Pulmonary artery endothelial cell (primary cell): ENCODE data around the gene NFIX. TPM values are rescaled to one million over a fixed set of nuclear protein-coding genes. Genes with fewer than 3 reads are reported as not detected.

Experiments used
- DNase-seq: peaks from one replicate; pipeline ENCODE4 v3.0.0-alpha.2; 2011; ENCODE audit warnings: low read depth, low spot score
- total RNA-seq: library from RNA; depleted of rRNA; stranded (reverse); fragments of >200 nt; gene quantifications from 2 replicates; pipeline ENCODE4 v1.2.3, GENCODE V29; 2014

Gene NFIX
- total RNA-seq, 1 donor from 2014 or later: 23.8 TPM

GRCh38 chr19:13122275-13122878 lies 127.1 kb downstream of the NFIX start:
- no peak for DNase-seq

- DNase-seq: no peak
Observed at GRCh38 chr19:13122980-13123957, 128.0 kb downstream of the NFIX start.

GRCh38 chr19:13127051-13127450 lies 131.8 kb downstream of the NFIX start:
- DNase-seq: no peak

- no peak for DNase-seq
Observed at GRCh38 chr19:13127811-13128575, 132.7 kb downstream of the NFIX start.

- DNase-seq: no peak
Observed at GRCh38 chr19:13128583-13128982, 133.3 kb downstream of the NFIX start.

GRCh38 chr19:13129384-13129783 lies 134.1 kb downstream of the NFIX start:
- DNase-seq: no peak

- no peak for DNase-seq
Observed at GRCh38 chr19:13130886-13131490, 135.7 kb downstream of the NFIX start.

- DNase-seq: no peak
Observed at GRCh38 chr19:13132471-13133180, 137.4 kb downstream of the NFIX start.

GRCh38 chr19:13133241-13133870 lies 138.1 kb downstream of the NFIX start:
- no peak for DNase-seq

GRCh38 chr19:13134626-13135025 lies 139.4 kb downstream of the NFIX start:
- no peak for DNase-seq

GRCh38 chr19:13135068-13136062 lies 140.1 kb downstream of the NFIX start:
- DNase-seq: no peak

- no peak for DNase-seq
Observed at GRCh38 chr19:13137290-13137794, 142.1 kb downstream of the NFIX start.

GRCh38 chr19:13138171-13138915 lies 143.1 kb downstream of the NFIX start:
- DNase-seq: no peak

GRCh38 chr19:13138916-13139198 lies 143.6 kb downstream of the NFIX start:
- no peak for DNase-seq

- no peak for DNase-seq
Observed at GRCh38 chr19:13139633-13140311, 144.5 kb downstream of the NFIX start.

GRCh38 chr19:13146763-13147563 lies 151.7 kb downstream of the NFIX start:
- DNase-seq: no peak
